HCT116 (cell line): ENCODE results near the gene TIPRL. TPM values are rescaled to one million over a fixed set of nuclear protein-coding genes. Genes with fewer than 3 reads are reported as not detected.

Experiments used
- ATAC-seq: fragments of 200-7000 bp; cut with Tn5 transposase; 2 replicates; pipeline ENCODE4 v1.9.1; 2020; ENCODE audit warnings: mild to moderate bottlenecking, moderate library complexity
- BruUV-seq: library from RNA; stranded (reverse); fragments of 400-500 nt; replicated peaks from 2 replicates; lab custom pipeline; 2021; lab: Mats Ljungman, UMichigan
- CTCF ChIA-PET: fragments of 300-600 bp; sonication (Branson Sonifier 250); formaldehyde crosslinking; loops from one replicate; lab custom pipeline; 2021; ENCODE audit warnings: antibody characterized with exemption; lab: Charles Lee
- POLR2A ChIA-PET: fragments of 300-600, 350-600 bp; sonication (Branson Sonifier 250); formaldehyde crosslinking; loops from one replicate; lab custom pipeline; 2021; ENCODE audit warnings: antibody characterized with exemption; lab: Charles Lee
- RAD21 ChIA-PET, 2 experiments: fragments of 300-600 bp; sonication (Branson Sonifier 250); formaldehyde crosslinking; loops; one replicate each; lab custom pipeline; 2023; ENCODE audit warnings: low total read pairs in 2 of 2; ENCODE audit not compliant: uncharacterized antibody in 2 of 2, unreplicated experiment in 2 of 2, low non-redundant PET in 1 of 2; lab: Charles Lee
- DNase-seq: peaks from one replicate; pipeline ENCODE4 v3.0.0-alpha.2; 2010; ENCODE audit warnings: low read depth, low spot score
- H2AFZ ChIP-seq: fragments of 200-600 bp; shearing (Covaris generic), sonication (generic); 2 replicates; pipeline ENCODE4 v1.6.1; 2017; ENCODE audit warnings: low read depth, mixed run types, mixed read lengths, antibody characterized with exemption, low read length; ENCODE audit not compliant: poor library complexity, severe bottlenecking
- H3K27ac ChIP-seq: 2 replicates; pipeline ENCODE4 v1.5.1; 2012; ENCODE audit warnings: low read depth, low read length
- H3K27me3 ChIP-seq: fragments of 200-600 bp; sonication (generic); 2 replicates; pipeline ENCODE4 v1.6.1; 2016; ENCODE audit warnings: mixed run types, low read length, mixed read lengths; ENCODE audit not compliant: insufficient read depth
- H3K36me3 ChIP-seq, 2 experiments: fragments of 200-500 bp in 1 of 2; fragments of 200-600 bp in 1 of 2; sonication (Bioruptor generic) in 1 of 2; sonication (generic) in 1 of 2; 2 replicates each; pipeline versions ENCODE4 v1.5.1 to v1.6.1; 2014 to 2016; ENCODE audit warnings: low read length in 2 of 2, inconsistent platforms in 1 of 2, mixed read lengths in 1 of 2, mixed run types in 1 of 2; ENCODE audit not compliant: insufficient read depth in 2 of 2, control insufficient read depth in 1 of 2
- H3K4me1 ChIP-seq, 2 experiments: fragments of 200-600 bp in 1 of 2; sonication (generic) in 1 of 2; 2 replicates each; pipeline versions ENCODE4 v1.5.1 to v1.6.1; 2012 to 2017; ENCODE audit warnings: low read length in 2 of 2, inconsistent platforms in 1 of 2, mild to moderate bottlenecking in 1 of 2, mixed read lengths in 1 of 2, mixed run types in 1 of 2, moderate library complexity in 1 of 2; ENCODE audit not compliant: insufficient read depth in 2 of 2, control insufficient read depth in 1 of 2
- H3K4me2 ChIP-seq: fragments of 200-600 bp; sonication (generic); 2 replicates; pipeline ENCODE4 v1.6.1; 2017; ENCODE audit warnings: mixed run types, low read length, mixed read lengths
- H3K4me3 ChIP-seq, 2 experiments: fragments of 200-600 bp in 1 of 2; sonication (generic) in 1 of 2; replicated peaks in 1 of 2; 2 replicates each; pipeline ENCODE4 v1.5.1; 2011 to 2016; ENCODE audit warnings: low read length in 2 of 2, control low read depth in 1 of 2, low read depth in 1 of 2, mild to moderate bottlenecking in 1 of 2, mixed read lengths in 1 of 2, mixed run types in 1 of 2
- H3K79me2 ChIP-seq: fragments of 200-600 bp; sonication (generic); 2 replicates; pipeline ENCODE4 v1.6.1; 2017; ENCODE audit warnings: mild to moderate bottlenecking, mixed run types, low read length, moderate library complexity, mixed read lengths; ENCODE audit not compliant: insufficient read depth
- H3K9ac ChIP-seq: fragments of 200-600 bp; sonication (generic); 2 replicates; pipeline ENCODE4 v1.6.1; 2016; ENCODE audit warnings: low read length, mixed read lengths
- H3K9me2 ChIP-seq: fragments of 200-600 bp; sonication (generic), shearing (Covaris generic); 2 replicates; pipeline ENCODE4 v1.6.1; 2017; ENCODE audit warnings: mixed run types, mild to moderate bottlenecking, moderate library complexity; ENCODE audit not compliant: insufficient read depth
- H3K9me3 ChIP-seq, 2 experiments: fragments of 200-500 bp in 1 of 2; fragments of 200-600 bp in 1 of 2; sonication (Bioruptor generic) in 1 of 2; sonication (generic) in 1 of 2; 2 replicates each; pipeline ENCODE4 v1.6.1; 2014 to 2017; ENCODE audit warnings: low read length in 2 of 2, mixed read lengths in 2 of 2, inconsistent platforms in 1 of 2, low read depth in 1 of 2, mild to moderate bottlenecking in 1 of 2, mixed run types in 1 of 2, moderate library complexity in 1 of 2; ENCODE audit not compliant: control insufficient read depth in 1 of 2, insufficient read depth in 1 of 2
- H4K20me1 ChIP-seq: fragments of 200-600 bp; sonication (generic), shearing (Covaris generic); 2 replicates; pipeline ENCODE4 v1.6.1; 2017; ENCODE audit warnings: mixed run types, mild to moderate bottlenecking, moderate library complexity; ENCODE audit not compliant: insufficient read depth
- CBX3 ChIP-seq: IDR thresholded peaks from 2 replicates; pipeline ENCODE4 v1.6.1; 2012; ENCODE audit warnings: low read depth
- EGR1 ChIP-seq: IDR thresholded peaks from 2 replicates; pipeline ENCODE4 v1.6.1; 2012; ENCODE audit warnings: low read depth
- FOSL1 ChIP-seq: IDR thresholded peaks from 2 replicates; pipeline ENCODE4 v1.6.1; 2012; ENCODE audit warnings: low read depth
- POLR2A ChIP-seq: IDR thresholded peaks from 2 replicates; pipeline ENCODE4 v1.7.0; 2011; ENCODE audit warnings: borderline replicate concordance; ENCODE audit not compliant: insufficient read depth, insufficient read length; ENCODE audit errors: extremely low read depth
- SP1 ChIP-seq: IDR thresholded peaks from 2 replicates; pipeline ENCODE4 v1.6.1; 2012; ENCODE audit warnings: low read depth
- ZFX ChIP-seq: fragments of 450-650 bp; IDR thresholded peaks from 2 replicates; pipeline ENCODE4 v1.6.1; 2017
- ZNF274 ChIP-seq: fragments of 200-500 bp; sonication (Bioruptor generic); IDR thresholded peaks from 2 replicates; pipeline ENCODE4 v1.6.1; 2014; ENCODE audit warnings: mild to moderate bottlenecking, low read depth, low read length, inconsistent platforms
- intact Hi-C: fragments of 100-400 bp; cut with micrococcal nuclease; formaldehyde crosslinking; loops from 2 replicates; pipeline ENCODE4 v1.10.0; 2022
- total RNA-seq: library from RNA; stranded (reverse); gene quantifications from one replicate; pipeline ENCODE4 v1.2.1, GENCODE V29; 2021; ENCODE audit not compliant: unreplicated experiment
- TF ChIP-seq, protein P1 (sequence below): IDR thresholded peaks from 2 replicates; pipeline ENCODE4 v1.6.1; 2012; ENCODE audit warnings: low read depth
- TF ChIP-seq, protein P2 (sequence below): IDR thresholded peaks from 2 replicates; pipeline ENCODE4 v1.6.1; 2012

TIPRL gene
- total RNA-seq, 1 experiment from 2014 or later: 36.4 TPM

GRCh38 chr1:168224991-168225390, 46.2 kb downstream of the TIPRL start:
- Histone ChIP-seq H2AFZ (no peak overlapping the region), H3K27me3 (no peaks in the 10 kb centered on the region)
- TF ChIP-seq FOSL1: no peak
- TF ChIP-seq ZFX: no peak
- TF ChIP-seq POLR2A: no peak
- TF ChIP-seq EGR1: no peak
- TF ChIP-seq CBX3: no peak
- TF ChIP-seq ZNF274: no peak
- TF ChIP-seq, protein P1, sequence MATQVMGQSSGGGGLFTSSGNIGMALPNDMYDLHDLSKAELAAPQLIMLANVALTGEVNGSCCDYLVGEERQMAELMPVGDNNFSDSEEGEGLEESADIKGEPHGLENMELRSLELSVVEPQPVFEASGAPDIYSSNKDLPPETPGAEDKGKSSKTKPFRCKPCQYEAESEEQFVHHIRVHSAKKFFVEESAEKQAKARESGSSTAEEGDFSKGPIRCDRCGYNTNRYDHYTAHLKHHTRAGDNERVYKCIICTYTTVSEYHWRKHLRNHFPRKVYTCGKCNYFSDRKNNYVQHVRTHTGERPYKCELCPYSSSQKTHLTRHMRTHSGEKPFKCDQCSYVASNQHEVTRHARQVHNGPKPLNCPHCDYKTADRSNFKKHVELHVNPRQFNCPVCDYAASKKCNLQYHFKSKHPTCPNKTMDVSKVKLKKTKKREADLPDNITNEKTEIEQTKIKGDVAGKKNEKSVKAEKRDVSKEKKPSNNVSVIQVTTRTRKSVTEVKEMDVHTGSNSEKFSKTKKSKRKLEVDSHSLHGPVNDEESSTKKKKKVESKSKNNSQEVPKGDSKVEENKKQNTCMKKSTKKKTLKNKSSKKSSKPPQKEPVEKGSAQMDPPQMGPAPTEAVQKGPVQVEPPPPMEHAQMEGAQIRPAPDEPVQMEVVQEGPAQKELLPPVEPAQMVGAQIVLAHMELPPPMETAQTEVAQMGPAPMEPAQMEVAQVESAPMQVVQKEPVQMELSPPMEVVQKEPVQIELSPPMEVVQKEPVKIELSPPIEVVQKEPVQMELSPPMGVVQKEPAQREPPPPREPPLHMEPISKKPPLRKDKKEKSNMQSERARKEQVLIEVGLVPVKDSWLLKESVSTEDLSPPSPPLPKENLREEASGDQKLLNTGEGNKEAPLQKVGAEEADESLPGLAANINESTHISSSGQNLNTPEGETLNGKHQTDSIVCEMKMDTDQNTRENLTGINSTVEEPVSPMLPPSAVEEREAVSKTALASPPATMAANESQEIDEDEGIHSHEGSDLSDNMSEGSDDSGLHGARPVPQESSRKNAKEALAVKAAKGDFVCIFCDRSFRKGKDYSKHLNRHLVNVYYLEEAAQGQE: no peak
- no peak for TF ChIP-seq SP1
- TF ChIP-seq, protein P2, sequence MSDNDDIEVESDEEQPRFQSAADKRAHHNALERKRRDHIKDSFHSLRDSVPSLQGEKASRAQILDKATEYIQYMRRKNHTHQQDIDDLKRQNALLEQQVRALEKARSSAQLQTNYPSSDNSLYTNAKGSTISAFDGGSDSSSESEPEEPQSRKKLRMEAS: no peak
- TF ChIP-seq, all 23 proteins: peak for 0
- ATAC-seq (no peak), DNase-seq (no peak)
- Histone ChIP-seq H3K27ac (no peak overlapping the region), H3K4me3 (no peak overlapping the region), H3K36me3 (no peaks in the 10 kb centered on the region), H3K4me1 (peaks cover 3 to 34% of the 10 kb centered on the region in 2 experiments; a peak in 3 of 4 replicates), H3K9ac (no peak overlapping the region; the same call in 1 of the 2 replicates), H3K79me2 (peaks cover 41% of the 10 kb centered on the region), H3K9me2 (no peaks in the 10 kb centered on the region), H3K4me2 (peak overlapping the region; percentile 90), H3K9me3 (peaks cover 0 to 7% of the 10 kb centered on the region in 2 experiments; a peak in 1 of 4 replicates), H4K20me1 (no peaks in the 10 kb centered on the region; the same call in 1 of the 2 replicates)
- ChIA-PET CTCF (interaction anchor here (0.6 kb wide), 1 partner anchor 10 kb away, joined by 3 read pairs; no protein-coding TSS in a partner anchor), POLR2A (no interaction called here), RAD21 (no interaction called here)
- BruUV-seq: no TSS peak
- intact Hi-C loops: no loop called here
